GM21447 (cell line): Measurements from ENCODE around the gene ZNF23.
A peak's percentile ranks its signal among the peaks of the same experiment; 100 is the strongest.
"Not testable (repeated sequence)": the region's sequence is repeated elsewhere in the genome, so short reads cannot be mapped to it uniquely, and the experiment has no call there.

Experiments used
- ATAC-seq: cut with Tn5 transposase; IDR thresholded peaks from one replicate; pipeline ENCODE4 v1.9.1; 2021; ENCODE audit not compliant: unreplicated experiment

ZNF23 gene

DNA sequence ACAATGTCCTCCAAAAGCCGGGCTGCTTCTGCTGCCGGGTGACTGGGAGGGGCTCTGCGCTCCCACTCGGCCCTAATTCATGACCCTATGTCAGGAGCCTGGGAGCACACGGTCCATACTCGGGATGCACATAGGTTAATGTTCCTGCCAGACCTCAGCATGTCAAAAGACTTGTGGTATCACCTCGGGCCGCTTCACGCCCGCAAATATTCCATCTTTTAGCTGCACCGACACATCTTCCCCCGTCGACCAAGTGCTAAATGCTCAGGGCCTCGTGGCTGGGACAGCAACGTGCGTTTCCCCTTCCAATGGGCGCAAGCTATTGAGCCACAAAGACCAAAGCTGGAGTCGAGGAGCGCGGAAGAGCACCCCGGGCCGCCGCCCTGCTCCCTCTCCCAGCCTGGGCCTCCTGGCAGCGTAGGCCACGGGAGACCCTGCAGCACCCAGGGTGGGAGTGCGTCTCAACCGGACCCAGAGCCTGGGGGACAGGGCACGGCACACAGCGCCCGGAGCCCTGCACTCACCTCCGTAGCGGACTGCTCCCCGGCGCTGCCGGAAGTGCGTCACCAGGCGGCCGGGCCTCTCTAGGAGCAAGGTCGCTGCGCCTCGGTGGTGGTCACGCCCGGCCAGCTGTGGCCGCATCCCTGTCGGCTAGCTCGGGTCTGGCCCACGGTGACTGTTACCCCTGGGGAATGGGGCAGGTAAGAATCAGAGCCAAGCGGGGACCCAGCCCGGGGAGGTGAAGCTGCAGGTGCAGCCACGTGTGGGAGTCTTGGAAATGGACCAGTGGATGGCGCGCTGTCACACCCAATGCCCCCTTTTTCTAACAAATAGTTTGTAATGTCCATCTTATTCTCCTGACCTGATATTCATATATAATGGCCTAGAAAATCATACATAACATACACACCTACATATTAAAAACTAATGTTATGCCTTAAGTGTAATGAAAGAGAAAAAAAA is at the start of gene ZNF23:
Gene ZNF23 (minus strand): TSS at position 562 of the 963 bp plus-strand sequence. CDS start 5,451 bp downstream, outside the sequence.
- peak; percentile 95 for ATAC-seq

DNA sequence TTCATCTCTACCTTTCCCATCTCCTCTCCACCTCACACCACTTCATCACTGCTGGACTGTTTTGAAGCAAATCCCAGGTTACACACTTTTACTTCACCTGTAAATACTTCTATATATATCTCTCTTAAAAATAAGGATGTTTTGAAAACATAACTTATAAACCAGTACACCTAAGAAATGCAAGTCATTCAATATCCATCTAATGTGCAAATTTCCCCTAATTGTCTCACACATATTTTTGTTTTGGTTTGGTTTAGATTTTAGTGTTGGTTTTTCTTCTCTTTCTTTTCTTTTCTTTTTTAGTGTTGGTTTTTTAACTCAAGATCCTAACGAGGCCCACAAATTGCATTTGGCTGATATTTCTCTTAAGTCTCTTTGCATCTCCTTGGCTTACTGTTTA is 45.0 kb upstream of the ZNF23 start:
- ATAC-seq, result no peak

DNA sequence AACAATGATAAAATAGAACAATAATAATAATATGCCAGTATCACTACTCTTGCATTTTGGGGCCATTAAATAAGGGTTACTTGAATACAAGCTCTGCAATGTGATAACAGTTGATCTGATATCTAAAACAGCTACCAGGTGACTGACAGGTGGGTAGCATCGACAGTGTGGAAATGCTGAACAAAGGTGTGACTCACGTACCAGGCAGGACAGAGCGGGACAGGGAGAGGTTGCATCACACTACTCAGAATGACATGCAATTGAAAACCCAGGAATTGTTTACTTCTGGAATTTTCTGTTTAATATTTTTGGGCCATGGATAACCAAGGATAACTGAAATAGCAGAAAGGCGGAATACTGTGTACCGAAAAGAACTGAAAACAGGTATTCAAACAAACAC is 42.9 kb upstream of the ZNF23 start:
- no peak for ATAC-seq

DNA sequence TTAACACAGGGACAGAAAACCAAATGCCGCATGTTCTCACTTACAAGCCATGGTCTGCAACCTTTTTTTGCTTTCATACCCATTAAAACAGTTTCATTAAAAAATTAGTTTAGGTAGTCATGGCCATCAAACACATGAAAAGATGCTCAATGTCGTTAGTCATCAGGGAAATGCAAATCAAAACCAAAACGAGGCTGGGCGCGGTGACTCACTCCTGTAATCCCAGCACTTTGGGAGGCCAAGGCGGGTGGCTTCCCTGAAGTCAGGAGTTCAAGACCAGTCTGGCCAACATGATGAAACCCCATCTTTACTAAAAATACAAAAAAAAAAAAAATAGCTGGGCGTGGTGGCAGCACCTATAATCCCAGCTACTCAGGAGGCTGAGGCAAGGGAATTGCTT is 42.0 kb upstream of the ZNF23 start:
- not testable (repeated sequence) for ATAC-seq

DNA sequence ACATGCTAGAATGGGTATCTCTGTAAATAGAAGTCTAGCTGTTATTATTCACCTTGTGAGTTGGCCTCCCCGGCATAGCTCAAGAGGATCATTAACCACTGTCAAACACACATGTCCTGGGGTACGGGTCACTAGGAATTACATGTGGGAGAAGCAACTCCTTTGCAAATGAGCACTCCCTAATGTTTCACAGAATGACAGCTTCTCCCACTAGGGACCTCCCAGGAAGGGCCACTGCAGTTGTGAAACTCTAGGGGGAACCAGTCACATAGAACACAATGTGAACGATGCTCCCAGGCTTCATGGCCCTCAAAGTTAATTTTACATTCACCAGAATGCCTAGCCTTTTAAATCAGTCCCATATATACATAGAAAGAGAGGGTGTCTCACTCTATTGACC is 39.5 kb upstream of the ZNF23 start:
- ATAC-seq, result no peak

DNA sequence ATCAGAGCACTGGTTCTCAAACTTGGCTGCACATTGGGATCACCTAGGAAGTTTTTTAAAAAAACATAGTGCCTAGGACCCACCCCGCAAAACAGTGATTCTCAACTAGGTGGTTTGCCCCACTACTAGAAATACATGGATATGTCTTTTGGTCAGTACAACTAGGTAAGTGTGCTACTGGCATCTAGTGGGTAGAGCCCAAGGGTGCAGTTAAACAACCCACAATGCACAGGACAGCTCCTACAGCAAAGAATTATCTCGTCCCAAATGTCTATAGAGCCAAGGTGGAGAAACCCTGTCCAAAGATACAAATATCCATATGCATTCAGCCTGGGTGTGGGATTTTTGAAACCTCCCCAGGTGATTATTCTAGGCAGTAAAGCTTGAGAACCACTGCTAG is 38.9 kb upstream of the ZNF23 start:
- ATAC-seq, result no peak

DNA sequence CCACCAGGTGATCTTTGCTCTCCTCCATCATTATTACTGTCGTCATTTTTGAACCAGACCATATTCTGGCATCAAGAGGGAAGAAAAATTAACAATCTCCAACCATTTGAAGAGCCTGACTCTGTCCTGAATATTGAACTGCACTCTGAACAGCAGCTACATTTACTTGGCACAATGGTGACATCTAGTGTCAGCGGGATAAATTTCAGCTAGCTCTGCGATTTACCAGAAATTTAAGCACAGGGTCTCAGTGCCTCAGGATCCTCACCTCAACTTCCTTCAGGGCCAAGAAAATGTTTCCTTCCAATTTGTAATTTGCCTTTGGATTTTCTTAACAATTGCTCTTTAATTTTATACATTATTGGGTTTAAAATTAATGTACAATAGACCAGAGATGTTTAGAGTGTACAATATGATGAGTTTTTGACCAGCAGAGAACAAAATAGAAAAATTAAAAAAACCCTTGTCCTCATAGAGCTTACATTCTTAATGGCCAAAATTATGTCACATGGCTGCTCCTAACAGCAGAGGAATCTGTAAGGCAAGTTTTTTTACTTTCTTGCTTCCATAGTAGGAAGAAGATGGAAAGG is 37.8 kb upstream of the ZNF23 start:
- no peak for ATAC-seq

DNA sequence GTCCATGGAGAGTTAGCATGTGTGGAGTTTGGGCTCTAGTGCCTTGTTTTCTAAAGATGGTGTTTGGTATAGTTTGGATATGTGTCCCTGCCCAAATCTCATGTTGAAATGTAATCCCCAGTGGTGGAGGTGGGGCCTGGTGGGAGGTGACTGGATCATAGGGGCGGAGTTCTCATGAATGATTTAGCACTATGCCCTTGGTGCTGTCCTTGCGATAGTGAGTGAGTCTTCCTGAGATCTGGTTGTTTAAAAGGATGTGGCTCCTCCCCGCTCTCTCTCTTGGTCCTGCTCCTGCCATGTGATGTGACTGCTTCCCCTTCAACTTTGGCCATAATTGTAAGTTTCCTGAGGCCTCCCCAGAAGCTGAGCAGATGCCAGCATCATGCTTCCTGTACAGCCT is 36.0 kb upstream of the ZNF23 start:
- no peak for ATAC-seq

DNA sequence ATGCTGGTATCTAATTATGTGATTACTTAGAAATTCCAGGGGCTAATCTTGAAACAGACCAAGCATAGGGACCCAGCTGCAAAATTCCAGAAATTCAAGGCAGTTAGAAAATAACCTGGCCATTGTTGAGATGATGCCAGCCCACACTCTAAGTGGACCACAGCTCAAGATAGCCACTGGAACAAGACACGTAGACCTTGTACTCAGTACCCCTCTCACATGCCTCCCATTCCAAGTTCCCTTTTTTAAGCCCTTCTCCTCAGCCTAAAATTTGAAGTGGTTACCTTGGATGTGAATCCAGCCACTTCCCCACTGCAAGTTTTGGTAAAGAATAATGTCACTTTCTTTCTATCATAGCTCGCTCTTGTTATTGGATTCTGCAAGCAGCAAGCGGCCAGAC is 31.2 kb upstream of the ZNF23 start:
- no peak for ATAC-seq

DNA sequence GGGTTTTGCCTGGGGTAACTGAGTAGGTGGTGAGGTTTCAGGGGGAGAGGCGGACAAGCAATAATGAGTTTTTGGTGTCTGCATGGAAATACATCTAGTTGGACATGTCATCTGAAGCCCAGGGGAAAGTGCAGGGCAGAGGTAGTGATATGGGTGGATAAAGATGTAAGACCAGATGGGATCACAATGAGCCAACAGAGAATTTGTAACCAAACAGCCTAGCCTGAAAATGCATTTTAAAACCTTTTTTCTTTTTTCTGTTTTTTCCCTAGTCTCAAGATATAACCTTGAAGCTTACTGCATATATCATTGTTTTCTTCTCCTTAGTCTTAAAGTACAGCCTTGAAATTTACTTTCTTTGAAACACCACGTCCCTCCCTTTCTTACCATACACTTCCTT is 30.7 kb upstream of the ZNF23 start:
- no peak for ATAC-seq

DNA sequence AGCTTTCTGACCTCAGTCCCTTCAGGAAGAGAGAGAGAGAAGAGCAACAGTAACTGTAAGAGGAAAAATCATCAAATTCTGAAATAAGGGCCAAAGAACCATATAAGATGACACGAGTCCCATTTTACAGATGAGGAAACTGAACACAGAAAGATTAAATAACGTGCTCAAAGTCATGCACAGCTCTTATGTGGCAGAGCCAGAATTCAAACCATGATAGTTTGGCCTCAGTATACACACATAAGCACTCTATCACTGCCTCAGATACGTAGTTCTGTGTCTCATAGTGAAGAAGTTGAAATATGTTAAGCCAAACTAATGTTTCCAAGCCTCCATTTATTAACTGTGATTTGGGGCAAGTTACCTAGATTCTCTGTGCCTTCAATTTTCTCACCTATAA is 29.0 kb upstream of the ZNF23 start:
- no peak for ATAC-seq

DNA sequence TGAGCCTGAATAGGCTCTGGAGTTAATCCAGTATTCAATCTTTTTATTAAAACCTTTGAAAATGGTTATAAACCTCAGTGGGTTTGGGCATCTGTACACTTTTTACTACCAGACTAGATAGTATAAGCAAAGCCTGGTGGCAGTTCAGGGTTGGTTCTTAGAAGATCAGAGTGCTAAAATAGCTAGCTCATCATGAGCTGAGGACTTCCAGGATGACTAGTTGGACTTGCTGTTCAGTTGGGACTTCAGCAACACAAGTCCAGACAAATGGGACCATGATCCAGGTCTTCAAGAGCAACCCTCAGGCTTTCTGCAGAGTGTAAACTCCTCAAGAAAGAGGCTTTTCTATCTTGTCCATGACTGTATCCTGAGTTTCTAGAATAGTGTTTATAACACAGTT is 28.3 kb upstream of the ZNF23 start:
- no peak for ATAC-seq

DNA sequence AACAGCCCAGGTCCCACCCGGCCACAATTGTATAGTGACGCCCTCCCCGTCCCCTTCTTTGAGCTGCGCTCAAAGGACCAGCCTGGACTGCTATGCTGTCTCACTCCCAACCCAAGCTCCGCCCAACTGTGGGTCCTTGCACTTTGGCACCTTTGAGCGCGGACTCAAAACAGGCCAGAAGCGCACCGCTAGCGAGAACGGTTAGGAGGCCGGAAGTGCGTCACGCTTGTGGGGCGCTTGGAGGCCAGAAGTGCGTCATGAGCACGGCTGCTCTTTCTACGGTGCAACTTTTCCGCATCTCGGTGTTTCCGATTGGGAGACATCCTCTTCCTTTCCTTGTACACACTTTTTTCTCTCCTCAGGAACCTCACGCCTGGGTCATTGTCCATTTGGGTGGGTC is 27.1 kb upstream of the ZNF23 start, which contains the start of gene ZNF19:
Gene ZNF19 (minus strand): TSS at position 203 of the 400 bp plus-strand sequence. CDS start 7,210 bp downstream, outside the sequence.
- ATAC-seq, result no peak

DNA sequence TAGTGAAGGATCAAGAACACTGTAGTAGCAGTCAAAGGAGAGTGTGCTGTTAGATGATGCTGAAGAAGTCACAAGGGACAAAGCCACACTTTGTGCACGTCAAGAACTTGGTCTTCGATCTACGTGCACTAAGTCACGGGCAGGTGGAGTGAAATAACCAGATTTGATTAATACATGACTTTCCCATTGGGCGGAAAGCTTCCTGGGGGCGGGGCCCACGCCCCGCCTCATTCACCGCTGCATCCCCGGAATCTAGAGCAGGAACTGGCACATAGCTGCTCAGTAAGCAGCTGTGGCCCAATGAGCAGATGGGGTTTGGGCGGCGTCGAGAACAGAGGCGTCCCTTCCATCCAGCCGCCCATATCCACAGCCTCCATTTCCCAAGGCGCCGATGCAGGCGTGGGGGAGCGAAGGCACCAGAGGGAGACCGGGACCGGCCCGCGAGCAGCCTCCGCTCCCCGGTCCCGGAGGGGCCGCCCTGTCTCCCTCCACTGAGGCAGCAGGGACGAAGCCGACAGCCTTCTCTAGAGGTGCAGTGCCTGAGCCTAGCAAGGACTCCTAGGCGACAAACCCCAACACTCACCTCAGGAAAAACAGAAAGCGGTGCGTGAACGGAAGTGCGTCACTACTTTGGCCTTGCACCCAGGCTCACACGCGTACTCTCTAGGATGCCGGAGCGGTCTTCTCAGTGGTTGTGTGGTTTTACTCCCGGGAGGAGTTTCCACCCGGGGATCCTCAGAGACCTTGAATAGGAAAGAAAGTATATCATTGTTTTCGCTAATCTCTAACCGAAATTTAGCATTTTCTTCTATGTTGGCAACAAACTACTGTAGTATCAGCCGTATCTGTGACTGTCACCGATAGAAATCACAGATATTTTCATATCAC is 22.2 kb upstream of the ZNF23 start:
- ATAC-seq, result peak; percentile 86

DNA sequence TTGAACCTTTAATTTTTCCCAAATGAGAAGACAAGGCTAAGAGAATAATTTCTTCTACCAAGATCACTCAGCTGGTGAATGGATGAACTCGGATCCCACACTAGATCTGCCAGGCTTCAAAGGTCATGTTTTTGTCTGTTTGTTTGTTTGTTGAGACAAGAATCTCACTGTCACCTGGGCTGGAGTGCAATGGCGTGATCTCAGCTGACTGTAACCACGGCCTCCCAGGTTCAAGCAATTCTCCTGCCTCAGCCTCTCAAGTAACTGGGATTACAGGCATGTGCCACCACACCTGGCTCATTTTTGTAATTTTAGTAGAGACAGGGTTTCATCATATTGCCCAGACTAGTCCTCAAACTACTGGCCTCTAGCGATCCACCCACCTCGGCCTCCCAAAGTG is 20.5 kb upstream of the ZNF23 start:
- no peak for ATAC-seq

DNA sequence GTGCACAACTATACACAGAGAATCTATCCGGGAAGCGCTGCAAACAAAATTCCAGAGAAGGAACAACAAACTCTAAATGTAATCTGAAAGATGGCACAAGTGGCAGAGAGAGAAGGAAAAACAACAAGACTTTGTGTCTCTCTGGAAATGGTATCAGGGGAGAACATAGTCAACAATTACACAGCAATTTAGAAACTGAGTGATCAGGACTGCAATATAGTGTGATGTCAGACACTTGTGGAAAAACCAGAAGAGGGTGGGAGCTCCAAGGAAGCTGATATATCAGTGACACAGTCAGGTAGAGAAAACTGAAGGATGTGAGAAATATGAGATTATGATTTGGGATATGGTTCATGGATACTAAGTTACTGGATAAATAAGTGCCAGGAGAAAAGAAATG is 18.9 kb upstream of the ZNF23 start:
- no peak for ATAC-seq

DNA sequence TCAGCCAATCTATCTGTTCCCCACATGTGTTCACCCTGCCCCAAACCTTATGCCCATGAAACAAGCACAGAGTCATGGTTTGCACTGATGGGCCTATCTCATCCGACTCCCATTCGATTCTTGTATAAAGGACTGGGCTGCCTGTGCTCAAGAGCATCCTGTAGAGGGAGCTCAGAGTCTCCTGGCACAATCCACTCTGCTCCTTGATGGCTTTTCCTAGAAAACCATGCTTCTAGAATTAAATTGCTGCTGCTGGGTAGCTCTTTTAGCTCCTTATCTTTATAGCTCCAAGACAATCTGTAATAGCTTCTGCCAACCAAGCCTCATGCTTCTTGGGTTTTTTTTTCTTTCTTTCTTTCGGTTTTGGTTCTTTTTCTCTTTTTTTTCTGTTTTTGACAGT is 17.4 kb upstream of the ZNF23 start:
- no peak for ATAC-seq

DNA sequence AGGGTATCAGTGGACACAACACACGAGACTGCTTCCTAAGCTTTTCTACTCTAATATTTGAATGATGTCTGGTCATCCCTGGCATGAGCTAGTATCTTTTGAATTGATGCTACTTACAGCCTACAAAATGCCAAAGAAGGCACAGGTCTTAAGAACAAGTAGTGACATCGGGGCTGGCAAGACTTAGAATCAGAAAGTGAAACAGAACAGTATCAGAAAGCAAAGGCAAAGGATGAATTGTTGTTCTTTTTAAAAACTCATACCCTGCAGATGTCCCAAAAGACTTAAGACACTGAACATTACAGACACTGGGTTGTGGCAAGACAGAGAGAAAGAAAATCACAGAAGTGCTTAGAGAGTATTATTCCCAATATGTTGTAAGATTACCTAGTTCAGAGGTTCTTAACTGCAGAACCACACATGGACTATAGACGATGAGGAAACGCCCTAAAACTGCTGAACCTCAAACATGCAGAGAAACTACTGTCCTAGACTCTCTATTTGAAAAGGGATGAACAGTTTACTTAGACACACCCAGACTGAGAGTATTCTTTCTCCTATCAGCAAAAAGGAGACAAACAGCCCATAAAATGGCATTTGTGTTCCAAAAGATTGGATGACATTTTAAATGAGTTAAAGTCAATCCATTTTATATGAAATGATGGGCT is 14.5 kb upstream of the ZNF23 start:
- ATAC-seq, result no peak

DNA sequence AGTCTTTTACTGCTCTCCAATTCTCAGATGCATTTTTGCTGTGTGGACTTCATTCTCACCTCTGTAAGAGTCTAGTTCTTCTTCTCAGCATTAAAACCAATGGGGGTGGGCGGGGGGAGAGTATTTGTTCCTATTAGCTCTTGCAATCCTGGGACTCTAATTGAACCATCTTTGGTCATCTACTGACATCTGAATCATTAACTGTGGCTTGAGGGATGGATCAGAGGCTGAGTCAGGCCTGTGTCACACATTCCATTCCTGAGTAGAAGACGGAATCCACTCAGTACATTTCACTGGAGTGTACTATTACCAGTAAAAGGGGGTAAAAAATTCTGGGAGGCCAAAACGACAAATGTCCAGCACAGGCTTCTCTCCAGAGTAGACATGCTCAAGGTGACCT is 12.8 kb upstream of the ZNF23 start:
- ATAC-seq, result no peak

DNA sequence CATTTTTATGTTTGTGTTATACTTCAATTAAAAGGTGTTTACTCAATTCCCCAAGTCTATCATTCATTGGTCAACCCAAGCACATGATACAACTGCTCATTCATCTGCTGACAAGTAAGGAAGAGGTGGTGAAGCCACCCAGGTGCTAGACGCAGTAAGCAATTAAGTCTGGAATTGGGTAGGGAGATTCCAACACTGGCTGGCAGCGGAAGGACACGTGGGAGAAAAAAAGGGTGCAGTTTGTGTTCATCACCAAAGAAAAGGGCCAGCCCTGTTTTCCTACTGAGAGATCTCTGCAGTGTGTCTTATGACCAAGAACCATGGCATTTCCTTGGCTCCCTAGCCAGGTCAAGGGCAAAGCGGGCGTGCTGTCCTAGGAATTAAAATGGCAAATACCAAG is 11.8 kb upstream of the ZNF23 start:
- no peak for ATAC-seq

DNA sequence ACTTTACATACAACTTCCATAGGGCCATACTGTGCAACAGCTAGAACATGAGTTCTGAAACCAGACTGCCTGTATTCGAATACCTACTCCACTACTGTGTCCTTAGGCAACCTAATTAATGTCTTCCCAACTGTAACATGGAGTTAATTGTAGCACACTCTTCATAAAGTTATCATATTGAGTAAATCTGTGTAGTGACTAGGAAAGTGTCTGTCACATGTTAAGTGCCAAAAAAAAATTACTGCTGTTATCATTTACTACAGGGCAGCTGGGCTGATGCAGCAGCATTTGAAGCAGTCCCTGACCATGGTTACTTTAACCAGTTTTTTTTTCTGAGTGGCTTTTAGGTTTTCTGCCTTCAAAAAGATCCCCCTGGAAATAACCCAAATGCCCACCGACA is 10.9 kb upstream of the ZNF23 start:
- ATAC-seq, result no peak
